Caco-2 (cell line): ENCODE results near the gene KRTAP12-1. TPM values are rescaled to one million over a fixed set of nuclear protein-coding genes. Genes with fewer than 3 reads are reported as not detected.
A peak's percentile ranks its signal among the peaks of the same experiment; 100 is the strongest.
"Not testable (repeated sequence)": the region's sequence is repeated elsewhere in the genome, so short reads cannot be mapped to it uniquely, and the experiment has no call there.

ENCODE experiments used
- BruUV-seq: library from RNA; stranded (reverse); fragments of 400-500 nt; replicated peaks from 2 replicates; lab custom pipeline; 2021; lab: Mats Ljungman, UMichigan
- CTCF ChIA-PET: fragments of 300-600 bp; sonication (Branson Sonifier 250); formaldehyde crosslinking; loops from one replicate; lab custom pipeline; 2022; ENCODE audit warnings: antibody characterized with exemption; lab: Charles Lee
- POLR2A ChIA-PET: fragments of 300-600 bp; sonication (Branson Sonifier 250); formaldehyde crosslinking; loops from one replicate; lab custom pipeline; 2022; ENCODE audit warnings: antibody characterized with exemption; lab: Charles Lee
- DNase-seq, 2 experiments: peaks; one replicate each; pipeline versions ENCODE4 v3.0.0 to v3.0.0-alpha.2; 2020 to 2022
- H3K27me3 ChIP-seq: replicated peaks from 2 replicates; pipeline ENCODE4 v1.6.0; 2011; ENCODE audit warnings: low read length; ENCODE audit not compliant: control insufficient read depth, insufficient read depth
- H3K36me3 ChIP-seq: 2 replicates; pipeline ENCODE4 v1.5.1; 2011; ENCODE audit warnings: low read length; ENCODE audit not compliant: control insufficient read depth, insufficient read depth
- H3K4me1 ChIP-seq: fragments of 250-450 bp; sonication (Bioruptor Pico); 2 replicates; pipeline ENCODE4 v1.5.1; 2020; ENCODE audit warnings: mild to moderate bottlenecking
- H3K4me3 ChIP-seq: 2 replicates; pipeline ENCODE4 v1.5.1; 2011; ENCODE audit warnings: low read depth, mild to moderate bottlenecking, control low read depth, low read length
- H3K9me3 ChIP-seq: fragments of 250-450 bp; sonication (Bioruptor Pico); 2 replicates; pipeline ENCODE4 v1.5.1; 2020; ENCODE audit warnings: mild to moderate bottlenecking, moderate library complexity
- H3K27ac Mint-ChIP-seq: one replicate; pipeline ENCODE4 v1.8.0; 2022; ENCODE audit warnings: mixed read lengths; ENCODE audit not compliant: unreplicated experiment
- H3K27me3 Mint-ChIP-seq: one replicate; pipeline ENCODE4 v1.8.0; 2022; ENCODE audit warnings: mixed read lengths; ENCODE audit not compliant: insufficient read depth, unreplicated experiment
- H3K36me3 Mint-ChIP-seq: one replicate; pipeline ENCODE4 v1.8.0; 2022; ENCODE audit warnings: mild to moderate bottlenecking, mixed read lengths; ENCODE audit not compliant: insufficient read depth, unreplicated experiment
- H3K4me1 Mint-ChIP-seq: one replicate; pipeline ENCODE4 v1.8.0; 2022; ENCODE audit warnings: low read depth, mixed read lengths; ENCODE audit not compliant: unreplicated experiment
- H3K4me3 Mint-ChIP-seq: one replicate; pipeline ENCODE4 v1.8.0; 2022; ENCODE audit warnings: mild to moderate bottlenecking, moderate library complexity, mixed read lengths; ENCODE audit not compliant: unreplicated experiment
- H3K9me3 Mint-ChIP-seq: one replicate; pipeline ENCODE4 v1.8.0; 2022; ENCODE audit warnings: mixed read lengths; ENCODE audit not compliant: unreplicated experiment
- intact Hi-C: fragments of 100-400 bp; cut with micrococcal nuclease; formaldehyde crosslinking; loops from one replicate; pipeline ENCODE4 v1.10.0; 2022; ENCODE audit not compliant: unreplicated experiment
- total RNA-seq: library from RNA; stranded (reverse); gene quantifications from 2 replicates; pipeline ENCODE4 v1.2.3, GENCODE V29; 2022
- TF ChIP-seq, protein P1 (sequence below), 2 experiments: fragments of 200-600 bp in 1 of 2; IDR thresholded peaks; 1 replicate in 1 of 2; 2 replicates in 1 of 2; pipeline versions ENCODE4 v1.5.1 to v1.8.0; 2011 to 2022; ENCODE audit warnings: antibody characterized with exemption in 1 of 2, control low read depth in 1 of 2, inconsistent platforms in 1 of 2, low read depth in 1 of 2, low read length in 1 of 2, mild to moderate bottlenecking in 1 of 2, moderate library complexity in 1 of 2; ENCODE audit not compliant: insufficient read depth in 1 of 2, severe bottlenecking in 1 of 2, unreplicated experiment in 1 of 2

The KRTAP12-1 gene
- total RNA-seq, 1 experiment from 2014 or later = not detected

DNA sequence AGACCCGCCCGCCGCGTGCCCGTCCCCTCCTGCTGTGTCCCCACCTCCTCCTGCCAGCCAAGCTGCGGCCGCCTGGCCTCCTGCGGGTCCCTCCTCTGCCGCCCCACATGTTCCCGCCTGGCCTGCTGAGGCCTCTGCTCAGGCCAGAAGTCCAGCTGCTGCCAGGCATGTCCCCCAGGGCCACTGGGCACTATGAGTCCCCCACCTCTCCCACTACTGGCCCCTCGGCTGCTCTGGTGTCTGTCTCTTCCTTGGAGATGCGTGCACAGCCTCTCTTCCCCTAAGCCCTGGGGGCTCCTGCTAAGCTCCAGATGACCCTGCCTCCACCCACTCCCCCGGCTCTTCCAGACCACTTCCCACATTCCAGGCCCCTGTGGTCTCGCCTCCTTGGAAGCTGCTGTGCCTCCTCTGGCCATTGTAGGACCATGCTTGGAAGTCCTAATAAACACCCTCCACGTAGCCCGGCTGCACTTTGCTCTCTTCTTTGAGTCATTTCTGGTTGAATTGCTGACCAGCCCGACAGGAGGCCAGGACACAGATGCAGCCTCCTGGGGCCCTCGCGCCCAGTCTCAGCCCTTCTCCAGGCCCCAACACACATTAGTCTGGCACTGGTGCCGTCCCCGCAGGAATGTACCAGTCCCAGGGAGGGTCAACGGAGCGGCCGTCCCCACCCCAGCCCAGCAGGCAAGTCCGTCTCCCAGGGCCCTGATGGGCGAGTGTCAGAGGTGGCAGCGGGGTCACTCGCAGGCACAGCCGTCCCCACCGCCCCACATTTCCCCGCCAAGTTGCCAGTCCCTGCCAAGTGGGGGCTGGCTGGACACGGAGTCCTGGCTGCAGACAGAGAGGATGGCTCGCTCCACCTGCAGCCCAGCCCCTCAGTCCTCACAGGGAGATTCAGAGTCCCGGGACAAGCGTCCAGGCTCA, 16.1 kb upstream of the KRTAP12-1 start:
- H3K27me3 ChIP-seq = no peaks in the 10 kb centered on the region
- no peaks in the 10 kb centered on the region; the same call in 1 of the 2 replicates for H3K9me3 ChIP-seq
- peak; percentile 24 to 61 for DNase-seq
- no TSS peak for BruUV-seq
- H3K4me3 ChIP-seq = no peak overlapping the region
- ChIA-PET CTCF (interaction anchor here (0.8 kb wide), 1 partner anchor 44 kb away, joined by 3 read pairs; no protein-coding TSS in a partner anchor), POLR2A (no interaction called here)
- H3K36me3 ChIP-seq = no peaks in the 10 kb centered on the region
- intact Hi-C loops = loop anchor here (2.0 kb wide), 1 partner anchor 25 kb away; no protein-coding TSS in a partner anchor
- no peak overlapping the region for H3K4me3 Mint-ChIP-seq
- H3K36me3 Mint-ChIP-seq = no peaks in the 10 kb centered on the region
- peaks cover 12% of the 10 kb centered on the region for H3K4me1 Mint-ChIP-seq
- TF ChIP-seq, protein P1, sequence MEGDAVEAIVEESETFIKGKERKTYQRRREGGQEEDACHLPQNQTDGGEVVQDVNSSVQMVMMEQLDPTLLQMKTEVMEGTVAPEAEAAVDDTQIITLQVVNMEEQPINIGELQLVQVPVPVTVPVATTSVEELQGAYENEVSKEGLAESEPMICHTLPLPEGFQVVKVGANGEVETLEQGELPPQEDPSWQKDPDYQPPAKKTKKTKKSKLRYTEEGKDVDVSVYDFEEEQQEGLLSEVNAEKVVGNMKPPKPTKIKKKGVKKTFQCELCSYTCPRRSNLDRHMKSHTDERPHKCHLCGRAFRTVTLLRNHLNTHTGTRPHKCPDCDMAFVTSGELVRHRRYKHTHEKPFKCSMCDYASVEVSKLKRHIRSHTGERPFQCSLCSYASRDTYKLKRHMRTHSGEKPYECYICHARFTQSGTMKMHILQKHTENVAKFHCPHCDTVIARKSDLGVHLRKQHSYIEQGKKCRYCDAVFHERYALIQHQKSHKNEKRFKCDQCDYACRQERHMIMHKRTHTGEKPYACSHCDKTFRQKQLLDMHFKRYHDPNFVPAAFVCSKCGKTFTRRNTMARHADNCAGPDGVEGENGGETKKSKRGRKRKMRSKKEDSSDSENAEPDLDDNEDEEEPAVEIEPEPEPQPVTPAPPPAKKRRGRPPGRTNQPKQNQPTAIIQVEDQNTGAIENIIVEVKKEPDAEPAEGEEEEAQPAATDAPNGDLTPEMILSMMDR (IDR thresholded peaks at IDR 0.05; ENCODE audit: insufficient read depth in 1 of 2, low read depth in 1 of 2, low read length in 1 of 2, severe bottlenecking in 1 of 2, unreplicated experiment in 1 of 2) = peak in 1 of 2 experiments; percentile 8
- H3K27me3 Mint-ChIP-seq = peaks cover 3% of the 10 kb centered on the region
- H3K27ac Mint-ChIP-seq = no peak overlapping the region
- peaks cover 9% of the 10 kb centered on the region; the same call in 1 of the 2 replicates for H3K4me1 ChIP-seq
- H3K9me3 Mint-ChIP-seq = peaks cover 11% of the 10 kb centered on the region

DNA sequence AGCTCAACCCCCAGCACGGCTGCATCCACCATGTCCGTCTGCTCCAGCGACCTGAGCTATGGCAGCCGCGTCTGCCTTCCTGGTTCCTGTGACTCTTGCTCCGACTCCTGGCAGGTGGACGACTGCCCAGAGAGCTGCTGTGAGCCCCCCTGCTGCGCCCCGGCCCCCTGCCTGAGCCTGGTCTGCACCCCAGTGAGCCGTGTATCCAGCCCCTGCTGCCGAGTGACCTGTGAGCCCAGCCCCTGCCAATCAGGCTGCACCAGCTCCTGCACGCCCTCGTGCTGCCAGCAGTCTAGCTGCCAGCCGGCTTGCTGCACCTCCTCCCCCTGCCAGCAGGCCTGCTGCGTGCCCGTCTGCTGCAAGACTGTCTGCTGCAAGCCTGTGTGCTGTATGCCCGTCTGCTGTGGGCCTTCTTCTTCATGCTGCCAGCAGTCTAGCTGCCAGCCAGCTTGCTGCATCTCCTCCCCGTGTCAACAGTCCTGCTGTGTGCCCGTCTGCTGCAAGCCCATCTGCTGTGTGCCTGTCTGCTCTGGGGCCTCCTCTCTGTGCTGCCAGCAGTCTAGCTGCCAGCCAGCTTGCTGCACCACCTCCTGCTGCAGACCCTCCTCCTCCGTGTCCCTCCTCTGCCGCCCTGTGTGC, 15.3 kb upstream of the KRTAP12-1 start, which contains the start of gene KRTAP10-12:
KRTAP10-12 (plus strand) TSS at position 1 of the 639 bp plus-strand sequence; CDS start at position 31, 30 bp downstream.
- CTCF ChIA-PET = interaction anchor here (0.8 kb wide), 1 partner anchor 45 kb away, joined by 3 read pairs; no protein-coding TSS in a partner anchor
- BruUV-seq, H3K4me3 ChIP-seq, POLR2A ChIA-PET, H3K4me1 ChIP-seq, H3K27ac Mint-ChIP-seq, H3K4me3 Mint-ChIP-seq, H3K27me3 ChIP-seq, H3K36me3 ChIP-seq, H3K36me3 Mint-ChIP-seq, H3K27me3 Mint-ChIP-seq, H3K9me3 ChIP-seq: not testable (repeated sequence)
- DNase-seq = peak in 1 of 2 experiments; percentile 26
- Mint-ChIP-seq H3K9me3 (peaks cover 19% of the 10 kb centered on the region), H3K4me1 (peaks cover 12% of the 10 kb centered on the region)
- intact Hi-C loops = loop anchor here (2.0 kb wide), 1 partner anchor 24 kb away; no protein-coding TSS in a partner anchor

DNA sequence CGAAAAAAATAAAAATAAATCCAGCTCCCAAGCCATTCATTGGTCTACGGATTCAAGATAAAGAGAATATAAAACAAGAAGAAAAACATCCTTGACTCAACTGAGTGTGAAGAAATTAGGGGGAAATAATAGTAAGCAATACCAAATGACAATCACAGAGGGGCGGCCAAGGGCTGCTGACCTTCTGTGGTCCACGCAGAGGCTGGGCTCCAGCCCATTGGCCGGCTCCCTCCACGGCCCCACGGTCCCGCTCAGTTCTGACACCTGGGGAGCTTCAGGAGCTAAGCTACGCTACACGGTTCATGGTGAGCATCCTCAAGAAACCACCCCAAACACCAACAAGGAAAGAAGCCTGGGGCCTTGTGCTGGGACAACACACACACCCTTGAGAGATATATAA, 14.6 kb upstream of the KRTAP12-1 start:
- BruUV-seq = no TSS peak
- Mint-ChIP-seq H3K9me3 (peaks cover 24% of the 10 kb centered on the region), H3K4me3 (no peak overlapping the region), H3K4me1 (peaks cover 12% of the 10 kb centered on the region), H3K27ac (no peak overlapping the region), H3K36me3 (no peaks in the 10 kb centered on the region), H3K27me3 (no peaks in the 10 kb centered on the region)
- ChIA-PET POLR2A (no interaction called here), CTCF (no interaction called here)
- H3K9me3 ChIP-seq = peaks cover 8% of the 10 kb centered on the region
- H3K27me3 ChIP-seq = no peaks in the 10 kb centered on the region
- intact Hi-C loops = loop anchor here (2.0 kb wide), 1 partner anchor 24 kb away; no protein-coding TSS in a partner anchor
- H3K4me3 ChIP-seq = no peak overlapping the region
- DNase-seq = no peak
- TF ChIP-seq, protein P1 (IDR thresholded peaks at IDR 0.05; ENCODE audit: insufficient read depth in 1 of 2, low read depth in 1 of 2, low read length in 1 of 2, severe bottlenecking in 1 of 2, unreplicated experiment in 1 of 2) = no peak
- peaks cover 9% of the 10 kb centered on the region; the same call in 1 of the 2 replicates for H3K4me1 ChIP-seq
- no peaks in the 10 kb centered on the region for H3K36me3 ChIP-seq
